Panc1 (cell line): Measurements from ENCODE around the gene SYPL2. TPM values are rescaled to one million over a fixed set of nuclear protein-coding genes. Genes with fewer than 3 reads are reported as not detected.

Experiments
- ATAC-seq: fragments of 200-7000 bp; cut with Tn5 transposase; 2 replicates; pipeline ENCODE4 v1.9.1; 2020; ENCODE audit warnings: mild to moderate bottlenecking, moderate library complexity
- BruUV-seq: library from RNA; stranded (reverse); fragments of 400-500 nt; replicated peaks from 2 replicates; lab custom pipeline; 2021; lab: Mats Ljungman, UMichigan
- CTCF ChIA-PET: fragments of 300-600 bp; sonication (Branson Sonifier 250); formaldehyde crosslinking; loops from one replicate; lab custom pipeline; 2022; ENCODE audit warnings: antibody characterized with exemption; lab: Charles Lee
- POLR2A ChIA-PET: fragments of 300-600 bp; sonication (Branson Sonifier 250); formaldehyde crosslinking; loops from one replicate; lab custom pipeline; 2022; ENCODE audit warnings: antibody characterized with exemption; lab: Charles Lee
- DNase-seq: peaks from one replicate; pipeline ENCODE4 v3.0.0-alpha.2; 2010; ENCODE audit warnings: low read depth, low spot score
- H3K27ac ChIP-seq: 2 replicates; pipeline ENCODE4 v1.5.1; 2011; ENCODE audit warnings: mild to moderate bottlenecking, low read length, inconsistent platforms
- H3K27me3 ChIP-seq: fragments of 200-500 bp; sonication (Bioruptor generic); 2 replicates; pipeline ENCODE4 v1.6.0; 2014; ENCODE audit warnings: low read length, inconsistent platforms; ENCODE audit not compliant: control insufficient read depth, insufficient read depth
- H3K36me3 ChIP-seq: fragments of 200-500 bp; sonication (Bioruptor generic); 2 replicates; pipeline ENCODE4 v1.5.1; 2014; ENCODE audit warnings: inconsistent platforms, mild to moderate bottlenecking, low read length, moderate library complexity; ENCODE audit not compliant: control insufficient read depth, insufficient read depth
- H3K4me1 ChIP-seq: 2 replicates; pipeline ENCODE4 v1.5.1; 2011; ENCODE audit warnings: inconsistent platforms, mild to moderate bottlenecking, low read length, moderate library complexity; ENCODE audit not compliant: control insufficient read depth, insufficient read depth
- H3K4me3 ChIP-seq, 2 experiments: 2 replicates each; pipeline ENCODE4 v1.5.1; 2011 to 2012; ENCODE audit warnings: low read depth in 2 of 2, low read length in 2 of 2, mild to moderate bottlenecking in 2 of 2, inconsistent platforms in 1 of 2, moderate library complexity in 1 of 2
- H3K9me3 ChIP-seq: fragments of 200-500 bp; sonication (Bioruptor generic); 2 replicates; pipeline ENCODE4 v1.5.1; 2014; ENCODE audit warnings: low read depth, mild to moderate bottlenecking, inconsistent platforms, low read length, moderate library complexity; ENCODE audit not compliant: control insufficient read depth, insufficient read depth
- POLR2AphosphoS5 ChIP-seq: IDR thresholded peaks from 2 replicates; pipeline ENCODE4 v1.6.1; 2012; ENCODE audit warnings: mild to moderate bottlenecking, low read depth, low read length, moderate library complexity
- REST ChIP-seq, 2 experiments: IDR thresholded peaks; 2 replicates each; pipeline ENCODE4 v1.6.1; 2011 to 2012; ENCODE audit warnings: low read depth in 2 of 2, control low read depth in 1 of 2, low read length in 1 of 2, mild to moderate bottlenecking in 1 of 2, moderate library complexity in 1 of 2; ENCODE audit not compliant: insufficient read depth in 1 of 2
- SIN3A ChIP-seq: IDR thresholded peaks from 2 replicates; pipeline ENCODE4 v1.6.1; 2012; ENCODE audit warnings: low read depth, mild to moderate bottlenecking, low read length, moderate library complexity, borderline replicate concordance; ENCODE audit not compliant: insufficient read depth
- TCF7L2 ChIP-seq: IDR thresholded peaks from 2 replicates; pipeline ENCODE4 v1.6.1; 2011; ENCODE audit warnings: mild to moderate bottlenecking, low read depth, low read length, inconsistent platforms
- in situ Hi-C: cut with HindIII; loops from 2 replicates; pipeline ENCODE4 v1.10.0; 2016; ENCODE audit warnings: low sequenced_read_pairs, low pct_unique_long_range_greater_than_20kb
- intact Hi-C: fragments of 100-400 bp; cut with micrococcal nuclease; formaldehyde crosslinking; loops from one replicate; pipeline ENCODE4 v1.10.0; 2022; ENCODE audit not compliant: unreplicated experiment
- total RNA-seq: library from RNA; stranded (reverse); gene quantifications from one replicate; pipeline ENCODE4 v1.2.1, GENCODE V29; 2021; ENCODE audit not compliant: unreplicated experiment
- TF ChIP-seq, protein P1 (sequence below): fragments of 450-650 bp; IDR thresholded peaks from 2 replicates; pipeline ENCODE4 v1.5.1; 2017; ENCODE audit warnings: mild to moderate bottlenecking

Gene SYPL2
- total RNA-seq, 1 experiment from 2014 or later: 0.74 TPM

- no peak for DNase-seq
- BruUV-seq: no TSS peak
- Histone ChIP-seq H3K27ac (no peak overlapping the region), H3K9me3 (no peaks in the 10 kb centered on the region), H3K4me1 (no peaks in the 10 kb centered on the region), H3K4me3 (no peak overlapping the region), H3K36me3 (no peaks in the 10 kb centered on the region), H3K27me3 (no peaks in the 10 kb centered on the region)
- in situ Hi-C loops (no loop called here), intact Hi-C loops (loop anchor here (10.0 kb wide), 1 partner anchor 101 kb away; the partner anchor contains the start of gene GPR61)
- ATAC-seq: no peak
- TF ChIP-seq REST (IDR thresholded peaks at IDR 0.05; ENCODE audit: insufficient read depth in 1 of 2, low read depth in 2 of 2, low read length in 1 of 2) (no peak), POLR2AphosphoS5 (no peak), TCF7L2 (no peak), SIN3A (no peak)
- TF ChIP-seq, protein P1, sequence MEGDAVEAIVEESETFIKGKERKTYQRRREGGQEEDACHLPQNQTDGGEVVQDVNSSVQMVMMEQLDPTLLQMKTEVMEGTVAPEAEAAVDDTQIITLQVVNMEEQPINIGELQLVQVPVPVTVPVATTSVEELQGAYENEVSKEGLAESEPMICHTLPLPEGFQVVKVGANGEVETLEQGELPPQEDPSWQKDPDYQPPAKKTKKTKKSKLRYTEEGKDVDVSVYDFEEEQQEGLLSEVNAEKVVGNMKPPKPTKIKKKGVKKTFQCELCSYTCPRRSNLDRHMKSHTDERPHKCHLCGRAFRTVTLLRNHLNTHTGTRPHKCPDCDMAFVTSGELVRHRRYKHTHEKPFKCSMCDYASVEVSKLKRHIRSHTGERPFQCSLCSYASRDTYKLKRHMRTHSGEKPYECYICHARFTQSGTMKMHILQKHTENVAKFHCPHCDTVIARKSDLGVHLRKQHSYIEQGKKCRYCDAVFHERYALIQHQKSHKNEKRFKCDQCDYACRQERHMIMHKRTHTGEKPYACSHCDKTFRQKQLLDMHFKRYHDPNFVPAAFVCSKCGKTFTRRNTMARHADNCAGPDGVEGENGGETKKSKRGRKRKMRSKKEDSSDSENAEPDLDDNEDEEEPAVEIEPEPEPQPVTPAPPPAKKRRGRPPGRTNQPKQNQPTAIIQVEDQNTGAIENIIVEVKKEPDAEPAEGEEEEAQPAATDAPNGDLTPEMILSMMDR: no peak
- CTCF ChIA-PET: no interaction called here
- POLR2A ChIA-PET: no interaction called here
Measured at GRCh38 chr1:109433322-109433721, 33.0 kb upstream of the SYPL2 start.

DNA sequence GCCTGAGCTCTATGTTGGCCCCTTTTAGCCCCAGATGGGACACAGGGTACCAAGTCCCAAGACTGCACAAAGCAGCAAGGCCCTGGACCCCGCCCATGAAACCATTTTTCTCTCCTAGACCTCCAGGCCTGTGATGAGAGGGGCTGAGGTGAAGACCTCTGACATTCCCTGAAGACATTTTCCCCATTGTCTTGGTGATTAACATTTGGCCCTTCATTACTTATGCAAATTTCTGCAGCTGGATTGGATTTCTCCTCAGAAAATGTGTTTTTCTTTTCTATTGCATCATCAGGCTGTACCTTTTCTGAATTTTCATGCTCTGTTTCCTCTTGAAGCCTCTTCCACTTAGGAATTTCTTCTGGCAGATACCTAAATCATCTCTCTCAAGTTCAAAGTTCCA lies 31.9 kb upstream of the SYPL2 start:
- no peak for TF ChIP-seq REST (IDR thresholded peaks at IDR 0.05; ENCODE audit: insufficient read depth in 1 of 2, low read depth in 2 of 2, low read length in 1 of 2)
- no peak for TF ChIP-seq TCF7L2
- TF ChIP-seq, protein P1: no peak
- no peak for TF ChIP-seq POLR2AphosphoS5
- no peak for TF ChIP-seq SIN3A
- intact Hi-C loops: loop anchor here (10.0 kb wide), 1 partner anchor 100 kb away; the partner anchor contains the start of gene GPR61
- in situ Hi-C loops: no loop called here
- CTCF ChIA-PET: no interaction called here
- ATAC-seq (no peak), DNase-seq (no peak)
- Histone ChIP-seq H3K27ac (no peak overlapping the region), H3K9me3 (no peaks in the 10 kb centered on the region), H3K27me3 (no peaks in the 10 kb centered on the region), H3K4me1 (no peaks in the 10 kb centered on the region), H3K36me3 (no peaks in the 10 kb centered on the region), H3K4me3 (no peak overlapping the region)
- POLR2A ChIA-PET: no interaction called here
- BruUV-seq: no TSS peak
